HepG2 (cell line): ENCODE measurements around the gene ZC3H12A. TPM values are rescaled to one million over a fixed set of nuclear protein-coding genes. Genes with fewer than 3 reads are reported as not detected.

ENCODE experiments used
- ADNP ChIP-seq: sonication (generic); formaldehyde crosslinking; IDR thresholded peaks from 2 replicates; pipeline ENCODE4 v1.4.0; 2020; ENCODE audit warnings: missing genetic modification reagents
- AGO1 ChIP-seq: fragments of 200-400 bp; formaldehyde crosslinking; IDR thresholded peaks from 2 replicates; pipeline ENCODE4 v1.6.1; 2017; ENCODE audit warnings: mild to moderate bottlenecking, low read depth, low read length, moderate library complexity; ENCODE audit not compliant: poor library complexity, severe bottlenecking
- BCL6 ChIP-seq: IDR thresholded peaks from 2 replicates; pipeline ENCODE4 v1.6.1; 2016; ENCODE audit warnings: missing genetic modification reagents, missing compliant biosample characterization
- FOXO4 ChIP-seq: sonication (generic); formaldehyde crosslinking; conservative IDR thresholded peaks from 2 replicates; pipeline ENCODE4 v1.8.1; 2023; ENCODE audit warnings: missing genetic modification reagents
- REPIN1 ChIP-seq: sonication (generic); formaldehyde crosslinking; IDR thresholded peaks from 2 replicates; pipeline ENCODE4 v1.8.0; 2022; ENCODE audit warnings: missing genetic modification reagents, low read depth, mild to moderate bottlenecking, borderline replicate concordance
- TRIM24 ChIP-seq: sonication (generic); formaldehyde crosslinking; IDR thresholded peaks from 2 replicates; pipeline ENCODE4 v1.8.0; 2022; ENCODE audit warnings: mild to moderate bottlenecking, missing genetic modification reagents
- ZBTB26 ChIP-seq: IDR thresholded peaks from 2 replicates; pipeline ENCODE4 v1.6.1; 2016; ENCODE audit warnings: missing compliant biosample characterization, missing genetic modification reagents, borderline replicate concordance
- ZNF232 ChIP-seq: sonication (generic); formaldehyde crosslinking; IDR thresholded peaks from 2 replicates; pipeline ENCODE4 v1.4.0; 2020; ENCODE audit warnings: missing genetic modification reagents, borderline replicate concordance
- ZNF274 ChIP-seq: sonication (generic); formaldehyde crosslinking; IDR thresholded peaks from 2 replicates; pipeline ENCODE4 v1.5.1; 2020; ENCODE audit warnings: mild to moderate bottlenecking, missing genetic modification reagents
- ZNF605 ChIP-seq: sonication (generic); formaldehyde crosslinking; IDR thresholded peaks from 2 replicates; pipeline ENCODE4 v1.8.0; 2022; ENCODE audit warnings: mild to moderate bottlenecking, missing genetic modification reagents
- ZSCAN12 ChIP-seq: sonication (generic); formaldehyde crosslinking; IDR thresholded peaks from 2 replicates; pipeline ENCODE4 v1.9.0; 2021; ENCODE audit warnings: mild to moderate bottlenecking, missing genetic modification reagents
- polyA plus RNA-seq, 8 experiments: library from polyadenylated mRNA; depleted of rRNA in 3 of 8; stranded (reverse) in 7 of 8; unstranded in 1 of 8; fragments of >200 nt; fragmentation: Illumina TruSeq in 4 of 8; extraction: Trizol in 4 of 8; gene quantifications; 2 replicates each; pipeline versions ENCODE4 v1.2.1 to v1.2.3, GENCODE V29; 2011 to 2016; ENCODE audit warnings: low read depth in 4 of 8, missing spikeins in 1 of 8, mixed read lengths in 1 of 8; ENCODE audit not compliant: insufficient read depth in 1 of 8
- total RNA-seq, 5 experiments: library from RNA; depleted of rRNA; stranded (reverse); fragments of >200 nt; fragmentation: Illumina TruSeq; extraction: Trizol; gene quantifications; 2 replicates each; pipeline ENCODE4 v1.2.3, GENCODE V29; 2016; ENCODE audit warnings: low read depth in 1 of 5
- TF ChIP-seq, protein P1 (sequence below): sonication (generic); formaldehyde crosslinking; IDR thresholded peaks from 2 replicates; pipeline ENCODE4 v1.5.1; 2020; ENCODE audit warnings: mild to moderate bottlenecking, missing genetic modification reagents, borderline replicate concordance

ZC3H12A gene
- total and polyA plus RNA-seq, 2 of the 13 experiments (the other 11 are each of a cell fraction or from before 2014, with no cell fraction given): 6.8 to 13.3 TPM

- TF ChIP-seq, protein P1, sequence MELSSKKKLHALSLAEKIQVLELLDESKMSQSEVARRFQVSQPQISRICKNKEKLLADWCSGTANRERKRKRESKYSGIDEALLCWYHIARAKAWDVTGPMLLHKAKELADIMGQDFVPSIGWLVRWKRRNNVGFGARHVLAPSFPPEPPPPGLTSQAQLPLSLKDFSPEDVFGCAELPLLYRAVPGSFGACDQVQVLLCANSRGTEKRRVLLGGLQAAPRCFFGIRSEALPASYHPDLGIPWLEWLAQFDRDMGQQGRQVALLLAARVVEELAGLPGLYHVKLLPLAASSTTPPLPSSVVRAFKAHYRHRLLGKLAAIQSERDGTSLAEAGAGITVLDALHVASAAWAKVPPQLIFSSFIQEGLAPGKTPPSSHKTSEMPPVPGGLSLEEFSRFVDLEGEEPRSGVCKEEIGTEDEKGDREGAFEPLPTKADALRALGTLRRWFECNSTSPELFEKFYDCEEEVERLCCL (CRISPR knock-in tag): no peak; the same call in 1 of the 2 replicates
- TF ChIP-seq ZNF274 (peak; percentile 30), AGO1 (no peak), ZSCAN12 (CRISPR knock-in tag) (peak; percentile 73; the same call in 1 of the 2 replicates), ADNP (CRISPR knock-in tag) (peak; percentile 41; the same call in 1 of the 2 replicates), BCL6 (peak; percentile 71), TRIM24 (CRISPR knock-in tag) (no peak), FOXO4 (CRISPR knock-in tag) (0 out of 2 replicates have a peak, but pooled peaks have one; percentile 59), ZNF232 (peak; percentile 88), ZNF605 (peak; percentile 92), ZBTB26 (peak; percentile 82), REPIN1 (CRISPR knock-in tag) (peak; percentile 75; the same call in 1 of the 2 replicates)
Observed at GRCh38 chr1:37514350-37515184, 40.2 kb downstream of the ZC3H12A start, which contains the start of gene MEAF6 (continued).
